ENCODE data around the gene ATP7B.
"Not testable (repeated sequence)": the region's sequence is repeated elsewhere in the genome, so short reads cannot be mapped to it uniquely, and the experiment has no call there.

The ATP7B gene

DNA sequence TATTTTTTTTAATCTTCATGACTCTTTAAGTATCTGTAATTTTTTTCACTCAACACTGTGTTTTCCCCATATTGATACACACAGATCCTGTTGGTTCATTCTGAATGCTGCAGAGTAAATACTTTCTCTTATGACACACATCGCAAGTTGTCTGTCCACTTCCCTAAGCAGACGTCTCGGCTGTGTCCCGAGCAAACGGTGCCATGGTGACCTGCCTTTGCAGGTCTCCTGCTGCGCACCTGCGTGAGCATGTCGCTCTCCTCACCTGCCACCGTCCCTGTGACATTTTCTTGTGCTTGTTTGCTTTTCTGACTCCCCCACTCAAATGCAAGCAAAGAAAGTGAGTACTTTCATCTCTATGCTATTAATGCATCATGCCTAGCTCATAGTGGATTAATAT lies 91.7 kb downstream of the ATP7B start:
- DNase-seq = peak; percentile 29

DNA sequence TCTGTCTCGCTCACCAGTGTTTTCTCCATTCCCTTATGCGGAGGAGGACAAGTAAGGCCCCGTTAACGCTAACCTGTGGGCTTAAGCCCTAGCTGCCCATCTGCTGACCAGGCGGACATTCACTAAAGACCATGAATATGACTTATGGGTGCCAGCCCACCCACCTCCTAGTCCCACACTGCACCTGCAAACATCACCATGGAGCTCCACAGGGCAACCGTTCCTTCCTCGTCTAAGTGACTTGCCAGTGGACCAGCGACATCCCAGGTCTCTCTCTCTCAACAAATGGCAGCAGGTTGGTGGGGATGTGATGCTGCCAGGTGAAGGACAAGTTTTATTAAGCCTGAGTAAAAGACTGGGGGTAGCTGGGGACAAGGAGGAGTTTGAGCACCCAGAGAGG lies 94.3 kb downstream of the ATP7B start:
- peak; percentile 25 for DNase-seq

- no peak for DNase-seq
Observed at GRCh38 chr13:51916051-51916818, 95.0 kb downstream of the ATP7B start.

GRCh38 chr13:51914137-51914493 lies 97.1 kb downstream of the ATP7B start:
- no peak for DNase-seq

- peak; percentile 7 for DNase-seq
Observed at GRCh38 chr13:51913421-51914136, 97.7 kb downstream of the ATP7B start.

DNA sequence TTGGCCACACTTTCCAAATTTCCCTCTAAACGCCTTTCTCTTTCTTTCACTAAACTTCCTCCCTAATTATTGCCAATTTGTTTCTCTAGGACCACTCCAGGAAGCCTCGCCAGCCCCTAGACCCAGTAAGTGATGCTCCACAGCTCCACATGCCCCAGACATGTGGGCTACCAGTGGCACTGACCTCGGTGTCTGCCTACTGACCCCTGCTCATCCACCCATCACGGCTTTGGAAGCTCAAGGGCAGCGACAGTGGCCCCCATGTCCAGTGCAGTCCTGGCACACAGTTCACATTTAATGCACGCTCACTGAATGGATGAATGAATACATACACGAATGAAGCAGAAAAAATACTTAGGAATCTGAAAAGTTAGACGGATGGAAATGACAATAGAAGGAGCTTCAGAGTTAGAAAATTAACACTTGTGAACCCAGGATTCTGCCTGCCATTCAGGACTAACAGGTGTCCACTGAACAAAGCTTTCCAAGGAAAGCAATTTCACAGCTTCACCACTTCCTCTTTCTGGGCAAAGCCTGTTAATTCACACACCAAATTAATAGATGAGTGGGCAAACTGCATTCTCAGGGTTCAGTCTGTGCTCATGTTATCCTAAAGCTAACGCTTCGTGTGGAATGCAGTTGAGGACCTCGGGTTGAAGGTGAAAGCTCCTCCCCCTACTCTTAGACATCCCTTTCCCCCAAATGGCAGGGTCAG lies 98.6 kb downstream of the ATP7B start:
- DNase-seq = peak; percentile 15

GRCh38 chr13:51912091-51912490 lies 99.2 kb downstream of the ATP7B start:
- DNase-seq = peak; percentile 25

GRCh38 chr13:51910508-51910907 lies 100.7 kb downstream of the ATP7B start:
- peak; percentile 7 for DNase-seq

DNA sequence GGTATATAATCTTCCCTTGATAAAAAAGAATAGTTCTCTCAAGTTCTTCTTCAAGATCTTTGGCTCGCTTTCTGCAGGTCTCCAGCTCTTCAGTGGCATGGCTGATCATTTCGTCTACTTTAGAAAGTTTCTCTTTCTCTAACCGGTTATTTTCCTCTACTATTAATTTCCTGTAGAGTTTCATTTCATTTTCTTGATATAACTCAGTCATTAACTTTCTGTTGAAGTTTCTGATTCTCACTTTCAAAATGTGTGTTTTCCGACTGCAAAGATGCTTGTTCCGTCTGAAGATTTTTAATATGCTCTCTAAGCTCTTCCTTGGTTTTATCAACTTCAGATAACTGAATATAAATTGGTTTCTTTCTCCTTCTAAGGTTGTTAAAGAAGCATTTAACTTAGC lies 102.0 kb downstream of the ATP7B start:
- not testable (repeated sequence) for DNase-seq

- DNase-seq = peak; percentile 30
Observed at GRCh38 chr13:51907040-51907732, 104.1 kb downstream of the ATP7B start.

DNA sequence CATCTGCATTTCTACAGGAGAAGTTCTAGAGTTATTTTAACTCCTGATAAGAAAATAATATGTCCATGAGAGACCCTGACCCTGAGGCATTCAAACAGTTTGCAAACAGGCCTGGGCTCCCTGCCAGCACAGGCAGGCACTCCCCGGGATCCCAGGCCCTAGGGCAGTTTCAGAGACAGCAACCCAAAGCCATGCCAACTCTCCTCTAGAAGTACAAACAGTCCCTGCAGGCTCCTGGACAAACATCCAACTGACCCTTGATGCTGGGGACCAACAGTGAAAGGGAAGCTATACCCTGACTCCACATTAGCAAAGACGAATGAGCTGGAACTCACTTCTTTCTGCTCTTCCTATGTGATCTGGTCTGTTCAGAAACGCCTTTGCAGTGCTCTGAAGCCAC lies 104.7 kb downstream of the ATP7B start:
- DNase-seq = peak; percentile 29

DNA sequence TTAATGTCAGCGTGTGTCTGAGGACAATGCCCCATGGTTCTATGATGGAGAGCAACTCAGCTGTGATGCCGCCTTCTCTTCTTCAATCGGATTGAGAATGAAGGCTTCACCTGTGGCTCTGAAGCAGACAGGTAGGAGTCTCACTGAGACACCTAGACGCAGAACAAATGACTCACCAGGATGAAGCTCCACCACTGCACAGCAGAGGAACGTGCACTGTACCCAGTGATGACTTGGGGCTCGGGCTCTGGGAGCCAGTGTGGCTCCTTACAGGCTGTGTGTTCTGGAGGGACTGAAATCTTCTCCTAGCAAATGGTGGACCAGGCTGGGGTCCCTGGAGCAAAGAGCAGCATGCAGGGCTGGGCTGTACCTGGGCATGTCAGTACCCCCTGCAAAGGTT lies 105.5 kb downstream of the ATP7B start:
- DNase-seq = no peak

DNA sequence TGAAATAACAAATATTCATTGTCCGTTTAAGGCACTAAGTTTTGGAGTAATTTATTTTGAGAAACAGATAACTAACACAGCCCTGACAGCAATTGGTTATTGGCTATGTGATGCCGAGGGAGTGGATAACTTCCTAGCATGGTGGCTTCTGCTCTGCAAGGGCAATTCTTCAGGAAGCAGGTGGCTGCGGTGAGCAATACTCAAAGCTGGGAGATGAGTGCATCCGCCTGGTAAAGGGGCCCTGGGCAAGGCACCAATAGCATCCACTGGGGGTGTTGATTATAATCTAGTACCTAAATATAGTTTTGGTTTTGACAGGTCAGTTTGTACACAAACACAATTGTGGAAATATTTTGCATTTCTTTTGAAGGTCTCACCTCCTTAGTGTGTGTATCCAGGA lies 108.5 kb downstream of the ATP7B start:
- no peak for DNase-seq

DNA sequence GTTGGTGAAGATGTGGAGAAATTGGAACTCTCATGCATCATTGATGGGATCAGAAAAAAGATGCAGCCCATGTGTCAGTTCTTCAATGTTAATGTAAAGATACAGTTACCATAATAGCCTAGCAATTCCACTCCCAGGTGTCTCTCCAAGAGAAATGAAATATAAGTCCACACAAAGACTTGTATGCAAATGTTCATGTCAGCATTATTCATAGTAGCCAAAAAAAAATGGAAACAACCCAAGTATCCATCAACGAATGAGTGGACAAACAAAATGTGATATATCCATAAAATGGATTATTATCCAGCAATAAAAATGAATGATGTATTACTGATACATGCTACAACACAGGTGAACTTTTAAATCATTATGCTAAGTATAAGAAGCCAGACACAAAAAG lies 110.8 kb downstream of the ATP7B start:
- DNase-seq = no peak

DNA sequence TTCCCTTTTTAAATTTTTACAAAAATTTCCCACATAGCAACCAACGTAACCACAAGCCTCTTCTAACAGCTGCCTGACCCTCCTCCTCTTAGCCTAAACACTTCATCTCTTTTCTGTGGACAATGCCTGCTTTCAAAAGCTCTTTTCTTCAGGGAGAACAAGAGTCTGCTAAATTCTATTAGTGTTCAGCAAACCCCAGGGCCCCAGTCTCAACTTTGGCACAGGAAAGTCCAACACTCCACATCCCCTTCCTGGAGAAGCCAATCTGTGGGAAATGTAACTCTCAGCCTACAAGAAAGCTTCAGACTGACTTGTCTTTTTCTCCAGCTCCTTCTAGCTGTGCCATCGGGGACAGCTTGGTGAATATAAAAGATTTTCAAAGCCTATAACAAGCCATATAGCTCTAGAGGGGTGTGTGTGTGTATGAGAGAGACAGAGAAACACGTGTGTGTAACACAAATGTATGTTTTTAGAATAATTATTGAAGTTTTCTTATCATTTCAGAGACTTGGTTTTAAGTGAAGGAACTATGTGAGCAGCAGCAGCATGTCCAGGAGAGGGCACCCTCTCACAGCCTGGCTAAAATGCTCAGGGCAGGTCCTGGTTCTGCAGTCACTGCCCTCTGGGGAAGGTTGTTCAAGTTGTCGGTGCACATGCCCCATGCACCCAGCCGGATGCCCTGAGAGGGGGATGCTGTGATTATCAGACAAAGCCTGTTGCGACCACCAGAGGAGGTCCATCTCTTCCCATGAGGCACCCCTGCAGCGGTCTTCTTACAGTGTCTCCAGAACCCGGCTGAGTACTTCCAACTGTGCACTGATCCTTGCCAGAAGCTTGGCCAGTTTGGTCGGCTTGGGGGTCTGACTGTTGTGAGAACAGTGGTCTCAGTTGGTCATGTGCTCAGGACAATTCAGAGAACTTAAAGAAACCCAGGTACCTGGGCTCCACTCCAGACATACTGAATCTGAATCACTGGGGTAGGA lies 115.1 kb downstream of the ATP7B start:
- peak; percentile 57 for DNase-seq

DNA sequence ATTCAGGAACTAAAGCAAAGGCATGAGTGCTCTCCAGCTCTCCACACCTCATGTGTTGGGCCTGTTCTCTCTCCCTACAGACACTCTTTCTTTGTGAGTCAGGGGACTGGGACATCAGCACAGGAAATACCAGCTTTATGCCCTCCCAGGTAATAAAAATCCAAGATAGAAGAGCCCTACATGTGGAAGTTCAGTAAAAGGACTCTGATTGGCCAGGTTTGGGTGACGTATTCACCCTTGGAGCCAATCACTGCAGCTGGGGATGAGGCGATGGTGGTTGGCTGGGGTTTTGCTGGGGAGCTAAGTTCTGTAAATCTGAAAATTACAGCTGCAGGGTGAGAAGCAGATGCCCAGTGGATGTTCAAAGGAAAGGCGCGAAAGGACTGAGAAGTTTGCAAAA lies 117.0 kb downstream of the ATP7B start:
- no peak for DNase-seq

GRCh38 chr13:51892657-51893056 lies 118.6 kb downstream of the ATP7B start:
- DNase-seq = no peak

DNA sequence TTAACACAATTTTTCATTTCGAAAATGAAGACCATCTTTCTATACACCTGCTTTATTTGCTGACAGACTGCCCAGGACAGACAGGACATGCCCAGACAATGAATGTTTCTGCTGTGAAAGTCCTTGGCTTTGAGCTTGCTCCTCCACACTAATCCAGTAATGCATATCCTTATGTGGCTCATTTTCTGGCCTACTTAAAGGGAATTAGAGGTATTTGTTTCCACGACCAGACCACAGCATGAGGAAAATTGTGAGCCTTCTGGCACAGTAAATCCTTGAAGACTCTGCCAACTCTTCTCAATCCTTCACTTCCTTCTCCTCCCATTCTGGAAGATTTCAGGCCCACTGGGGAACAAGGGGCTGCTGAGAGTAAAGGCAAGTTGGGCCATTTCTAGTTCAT lies 123.8 kb downstream of the ATP7B start:
- no peak for DNase-seq

GRCh38 chr13:51885651-51886050 lies 125.6 kb downstream of the ATP7B start:
- no peak for DNase-seq

- no peak for DNase-seq
Observed at GRCh38 chr13:51883226-51883600, 128.0 kb downstream of the ATP7B start.

Data from activated CD8-positive, alpha-beta memory T cell treated with anti-CD3 and anti-CD28 coated beads, Interleukin-2, amount 50 U/mL, for 48 hours (primary cell).